ENCODE measurements around the gene CHST11.
A peak's percentile ranks its signal among the peaks of the same experiment; 100 is the strongest.

Gene CHST11

DNA sequence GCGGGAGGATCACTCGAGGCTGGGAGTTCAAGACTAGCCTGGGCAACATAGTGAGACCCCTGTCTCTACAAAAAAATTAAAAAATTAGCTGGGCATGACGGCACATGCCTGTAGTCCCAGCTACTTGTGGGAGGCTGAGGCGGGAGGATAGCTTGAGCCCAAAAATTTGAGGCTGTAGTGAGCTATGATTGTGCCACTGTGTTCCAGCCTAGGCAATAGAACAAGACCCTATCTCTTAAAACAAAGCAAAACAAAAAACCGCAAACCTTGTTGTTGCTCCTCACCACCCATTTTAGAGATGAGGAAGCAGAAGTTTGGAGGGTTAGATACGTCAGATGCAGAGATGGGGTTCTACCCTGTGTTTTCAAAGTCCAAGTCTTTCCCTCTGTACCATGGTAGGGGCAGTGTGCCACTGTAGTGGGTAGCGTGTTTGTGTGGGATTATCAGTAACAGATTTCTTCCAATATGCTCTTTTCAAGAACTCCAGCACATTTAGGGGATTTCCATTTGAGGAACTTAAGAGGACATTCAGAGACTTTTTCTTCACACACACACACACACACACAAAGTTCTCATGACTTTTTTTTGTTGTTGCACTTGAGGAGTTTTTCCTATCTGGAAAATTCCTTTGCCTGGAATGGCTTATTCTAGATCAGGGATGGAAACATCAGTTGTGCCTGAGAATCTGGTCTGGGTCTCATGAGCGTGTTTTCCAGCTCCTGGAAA lies 186.5 kb downstream of the CHST11 start:
- POLR2A ChIA-PET = interaction anchor here (0.6 to 1.4 kb wide), 2 partner anchors 9 to 38 kb away, joined by 3 read pairs; no protein-coding TSS in a partner anchor
- DNase-seq = peak; percentile 27 to 88 (median 84)
- CTCF ChIA-PET = interaction anchor here (0.7 to 3.0 kb wide), 5 partner anchors 9 to 35 kb away, joined by 3 to 7 read pairs (median 4); no protein-coding TSS in a partner anchor
- peaks cover 7 to 68% (median 19%) of the 10 kb centered on the region in 4 experiments for H3K36me3 ChIP-seq (ENCODE audit: control insufficient read depth in 4 of 4, insufficient read depth in 4 of 4, low read length in 3 of 4)
- H3K27ac ChIP-seq (ENCODE audit: insufficient read depth in 1 of 2, low read depth in 1 of 2, low read length in 2 of 2, poor library complexity in 1 of 2, severe bottlenecking in 2 of 2) = peak overlapping the region; percentile 28 to 70
- H3K4me1 ChIP-seq (ENCODE audit: control extremely low read depth in 1 of 4, control insufficient read depth in 4 of 4, insufficient read depth in 4 of 4, low read length in 3 of 4) = peaks cover 4 to 56% (median 28%) of the 10 kb centered on the region in 4 experiments
- no peak overlapping the region for H3K4me3 ChIP-seq (ENCODE audit: control insufficient read depth in 1 of 7, extremely low read depth in 1 of 7, insufficient read depth in 4 of 7, low read depth in 2 of 7, low read length in 6 of 7)
- no peaks in the 10 kb centered on the region for H3K27me3 ChIP-seq (replicated peaks in 2 of 5; ENCODE audit: control insufficient read depth in 4 of 5, insufficient read depth in 5 of 5, low read length in 4 of 5)
- WGBS (ENCODE audit: insufficient coverage) = 61% methylated on average over 5 of the region's 8 CpGs
- H3K9me3 ChIP-seq (ENCODE audit: control extremely low read depth in 1 of 5, control insufficient read depth in 4 of 5, insufficient read depth in 2 of 5, low read depth in 1 of 5, low read length in 4 of 5) = peaks cover 0 to 15% (median 2%) of the 10 kb centered on the region in 5 experiments

DNA sequence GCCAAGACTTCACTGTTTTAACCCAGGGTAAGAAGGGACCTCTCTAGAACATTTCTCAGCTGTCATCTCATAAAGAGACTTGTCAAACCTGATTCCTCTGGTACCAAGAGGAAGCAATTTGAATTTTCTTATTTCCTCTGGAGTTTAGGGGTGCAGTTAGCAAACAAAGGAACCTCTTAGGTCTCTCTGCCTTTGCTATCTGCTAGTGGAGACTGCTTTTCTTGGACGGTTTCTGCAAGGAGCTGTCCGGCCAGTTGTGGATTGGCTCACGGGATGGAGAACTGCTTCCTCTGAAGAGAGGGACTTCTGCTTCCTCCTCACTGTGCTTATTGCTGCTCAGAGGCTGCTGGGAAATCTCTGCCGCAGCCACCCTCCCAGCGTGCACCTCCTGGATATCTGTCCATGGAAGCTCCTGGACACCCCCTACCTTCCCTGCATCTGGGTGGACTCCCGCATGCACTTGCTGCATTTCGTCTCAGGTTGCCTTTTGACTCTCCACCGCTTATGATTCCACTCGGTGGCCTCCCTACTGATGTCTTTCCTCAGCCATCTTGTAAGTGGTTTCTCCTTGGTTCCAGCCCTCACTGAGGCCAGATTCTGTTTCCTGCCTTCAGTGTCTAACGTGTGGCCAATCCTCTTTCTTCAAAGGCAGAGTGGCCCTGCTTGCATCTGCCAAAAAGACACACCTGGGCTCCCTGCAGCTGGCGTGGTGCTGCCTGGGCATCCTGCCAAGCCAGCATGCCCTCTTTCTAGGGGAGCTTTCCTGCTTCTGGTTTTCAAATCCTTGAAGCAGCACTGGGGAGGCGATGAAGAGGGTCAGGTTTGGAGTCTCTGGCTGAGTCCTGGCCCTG lies 187.3 kb downstream of the CHST11 start:
- H3K9me3 ChIP-seq (ENCODE audit: control extremely low read depth in 1 of 5, control insufficient read depth in 4 of 5, insufficient read depth in 2 of 5, low read depth in 1 of 5, low read length in 4 of 5) = peaks cover 0 to 15% (median 2%) of the 10 kb centered on the region in 5 experiments
- ChIA-PET POLR2A (interaction anchor here (0.5 to 1.4 kb wide), 4 partner anchors 9 to 433 kb away, joined by 3 read pairs; no protein-coding TSS in a partner anchor), CTCF (interaction anchor here (0.7 to 3.0 kb wide), 6 partner anchors 10 to 36 kb away, joined by 3 to 7 read pairs (median 3); no protein-coding TSS in a partner anchor)
- H3K36me3 ChIP-seq (ENCODE audit: control insufficient read depth in 4 of 4, insufficient read depth in 4 of 4, low read length in 3 of 4) = peaks cover 7 to 61% (median 17%) of the 10 kb centered on the region in 4 experiments
- peak; percentile 20 to 81 (median 77) for DNase-seq
- H3K4me3 ChIP-seq (ENCODE audit: control insufficient read depth in 1 of 7, extremely low read depth in 1 of 7, insufficient read depth in 4 of 7, low read depth in 2 of 7, low read length in 6 of 7) = peak overlapping the region in 3 of 7 experiments; percentile 1 to 28 (median 23)
- 23% methylated on average over 12 of the region's 12 CpGs for WGBS (ENCODE audit: insufficient coverage)
- H3K27ac ChIP-seq (ENCODE audit: insufficient read depth in 1 of 2, low read depth in 1 of 2, low read length in 2 of 2, poor library complexity in 1 of 2, severe bottlenecking in 2 of 2) = peak overlapping the region; percentile 28 to 70
- peaks cover 7 to 56% (median 32%) of the 10 kb centered on the region in 4 experiments for H3K4me1 ChIP-seq (ENCODE audit: control extremely low read depth in 1 of 4, control insufficient read depth in 4 of 4, insufficient read depth in 4 of 4, low read length in 3 of 4)
- no peaks in the 10 kb centered on the region for H3K27me3 ChIP-seq (replicated peaks in 2 of 5; ENCODE audit: control insufficient read depth in 4 of 5, insufficient read depth in 5 of 5, low read length in 4 of 5)

GRCh38 chr12:104648756-104649155 lies 192.0 kb downstream of the CHST11 start:
- peak overlapping the region in 1 of 7 experiments; percentile 3 for H3K4me3 ChIP-seq (ENCODE audit: control insufficient read depth in 1 of 7, extremely low read depth in 1 of 7, insufficient read depth in 4 of 7, low read depth in 2 of 7, low read length in 6 of 7)

GRCh38 chr12:104649217-104649824 lies 192.6 kb downstream of the CHST11 start:
- 0% methylated on average over 1 of the region's 2 CpGs for WGBS (ENCODE audit: insufficient coverage)
- Histone ChIP-seq H3K36me3 (ENCODE audit: control insufficient read depth in 4 of 4, insufficient read depth in 4 of 4, low read length in 3 of 4) (peaks cover 4 to 72% (median 6%) of the 10 kb centered on the region in 4 experiments), H3K4me3 (ENCODE audit: control insufficient read depth in 1 of 7, extremely low read depth in 1 of 7, insufficient read depth in 4 of 7, low read depth in 2 of 7, low read length in 6 of 7) (no peak overlapping the region), H3K27ac (ENCODE audit: insufficient read depth in 1 of 2, low read depth in 1 of 2, low read length in 2 of 2, poor library complexity in 1 of 2, severe bottlenecking in 2 of 2) (no peak overlapping the region), H3K27me3 (replicated peaks in 2 of 5; ENCODE audit: control insufficient read depth in 4 of 5, insufficient read depth in 5 of 5, low read length in 4 of 5) (no peaks in the 10 kb centered on the region), H3K4me1 (ENCODE audit: control extremely low read depth in 1 of 4, control insufficient read depth in 4 of 4, insufficient read depth in 4 of 4, low read length in 3 of 4) (peaks cover 17 to 63% (median 43%) of the 10 kb centered on the region in 4 experiments), H3K9me3 (ENCODE audit: control extremely low read depth in 1 of 5, control insufficient read depth in 4 of 5, insufficient read depth in 2 of 5, low read depth in 1 of 5, low read length in 4 of 5) (no peaks in the 10 kb centered on the region)
- DNase-seq = peak in 2 of 3 donors; percentile 61 to 69
- CTCF ChIA-PET = interaction anchor here (0.7 to 1.4 kb wide), 4 partner anchors 11 to 188 kb away, joined by 3 to 5 read pairs (median 4); no protein-coding TSS in a partner anchor
- POLR2A ChIA-PET = interaction anchor here (0.9 to 1.5 kb wide), 3 partner anchors 10 to 121 kb away, joined by 3 read pairs; no protein-coding TSS in a partner anchor

More at GRCh38 chr12:104648756-104649155, 192.0 kb downstream of the CHST11 start:
- DNase-seq = no peak
- Histone ChIP-seq H3K9me3 (ENCODE audit: control extremely low read depth in 1 of 5, control insufficient read depth in 4 of 5, insufficient read depth in 2 of 5, low read depth in 1 of 5, low read length in 4 of 5) (no peaks in the 10 kb centered on the region), H3K27me3 (replicated peaks in 2 of 5; ENCODE audit: control insufficient read depth in 4 of 5, insufficient read depth in 5 of 5, low read length in 4 of 5) (no peaks in the 10 kb centered on the region), H3K27ac (ENCODE audit: insufficient read depth in 1 of 2, low read depth in 1 of 2, low read length in 2 of 2, poor library complexity in 1 of 2, severe bottlenecking in 2 of 2) (no peak overlapping the region), H3K36me3 (ENCODE audit: control insufficient read depth in 4 of 4, insufficient read depth in 4 of 4, low read length in 3 of 4) (peaks cover 4 to 70% (median 6%) of the 10 kb centered on the region in 4 experiments), H3K4me1 (ENCODE audit: control extremely low read depth in 1 of 4, control insufficient read depth in 4 of 4, insufficient read depth in 4 of 4, low read length in 3 of 4) (peaks cover 17 to 69% (median 49%) of the 10 kb centered on the region in 4 experiments)
- WGBS (ENCODE audit: insufficient coverage) = 72% methylated on average over 3 of the region's 4 CpGs
- CTCF ChIA-PET = interaction anchor here (1.0 to 1.4 kb wide), 3 partner anchors 12 to 45 kb away, joined by 3 to 5 read pairs (median 5); no protein-coding TSS in a partner anchor
- POLR2A ChIA-PET = interaction anchor here (0.9 to 1.5 kb wide), 3 partner anchors 10 to 121 kb away, joined by 3 read pairs; no protein-coding TSS in a partner anchor

GRCh38 chr12:104649921-104650320 lies 193.2 kb downstream of the CHST11 start:
- H3K27ac ChIP-seq (ENCODE audit: insufficient read depth in 1 of 2, low read depth in 1 of 2, low read length in 2 of 2, poor library complexity in 1 of 2, severe bottlenecking in 2 of 2) = no peak overlapping the region
- ChIA-PET POLR2A (interaction anchor here (0.9 kb wide), 1 partner anchor 9 kb away, joined by 3 read pairs; no protein-coding TSS in a partner anchor), CTCF (interaction anchor here (0.7 to 1.4 kb wide), 4 partner anchors 10 to 189 kb away, joined by 3 to 5 read pairs (median 4); no protein-coding TSS in a partner anchor)
- peaks cover 4 to 74% (median 7%) of the 10 kb centered on the region in 4 experiments for H3K36me3 ChIP-seq (ENCODE audit: control insufficient read depth in 4 of 4, insufficient read depth in 4 of 4, low read length in 3 of 4)
- no peaks in the 10 kb centered on the region for H3K27me3 ChIP-seq (replicated peaks in 2 of 5; ENCODE audit: control insufficient read depth in 4 of 5, insufficient read depth in 5 of 5, low read length in 4 of 5)
- no peak overlapping the region for H3K4me3 ChIP-seq (ENCODE audit: control insufficient read depth in 1 of 7, extremely low read depth in 1 of 7, insufficient read depth in 4 of 7, low read depth in 2 of 7, low read length in 6 of 7)
- peaks cover 17 to 58% (median 38%) of the 10 kb centered on the region in 4 experiments for H3K4me1 ChIP-seq (ENCODE audit: control extremely low read depth in 1 of 4, control insufficient read depth in 4 of 4, insufficient read depth in 4 of 4, low read length in 3 of 4)
- no peaks in the 10 kb centered on the region for H3K9me3 ChIP-seq (ENCODE audit: control extremely low read depth in 1 of 5, control insufficient read depth in 4 of 5, insufficient read depth in 2 of 5, low read depth in 1 of 5, low read length in 4 of 5)
- DNase-seq = no peak

DNA sequence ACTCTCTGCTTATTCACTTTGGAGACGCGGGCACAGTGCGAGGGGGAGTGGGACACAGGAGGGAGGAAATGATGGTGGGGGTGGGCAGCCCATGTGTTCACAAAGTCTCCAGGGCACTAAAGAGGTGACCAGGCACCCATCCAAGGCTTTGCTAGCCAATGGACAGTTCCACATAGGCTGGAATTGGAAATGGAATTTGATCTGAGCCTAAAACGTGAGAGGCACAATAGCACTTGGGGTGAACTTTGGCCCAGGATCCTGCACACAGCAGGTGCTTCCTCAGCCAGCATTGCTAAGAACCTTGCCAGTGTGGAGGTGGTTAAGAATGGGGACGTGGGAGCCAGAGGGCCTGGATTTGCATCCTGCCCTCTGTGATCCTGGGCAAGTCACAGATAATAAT lies 193.8 kb downstream of the CHST11 start:
- ChIA-PET POLR2A (no interaction called here), CTCF (no interaction called here)
- DNase-seq = peak in 1 of 3 donors; percentile 46
- peaks cover 17 to 58% (median 38%) of the 10 kb centered on the region in 4 experiments for H3K4me1 ChIP-seq (ENCODE audit: control extremely low read depth in 1 of 4, control insufficient read depth in 4 of 4, insufficient read depth in 4 of 4, low read length in 3 of 4)
- H3K36me3 ChIP-seq (ENCODE audit: control insufficient read depth in 4 of 4, insufficient read depth in 4 of 4, low read length in 3 of 4) = peaks cover 4 to 76% (median 7%) of the 10 kb centered on the region in 4 experiments
- no peaks in the 10 kb centered on the region for H3K27me3 ChIP-seq (replicated peaks in 2 of 5; ENCODE audit: control insufficient read depth in 4 of 5, insufficient read depth in 5 of 5, low read length in 4 of 5)
- no peak overlapping the region for H3K4me3 ChIP-seq (ENCODE audit: control insufficient read depth in 1 of 7, extremely low read depth in 1 of 7, insufficient read depth in 4 of 7, low read depth in 2 of 7, low read length in 6 of 7)
- H3K27ac ChIP-seq (ENCODE audit: insufficient read depth in 1 of 2, low read depth in 1 of 2, low read length in 2 of 2, poor library complexity in 1 of 2, severe bottlenecking in 2 of 2) = no peak overlapping the region
- 97% methylated on average over 4 of the region's 5 CpGs for WGBS (ENCODE audit: insufficient coverage)
- no peaks in the 10 kb centered on the region for H3K9me3 ChIP-seq (ENCODE audit: control extremely low read depth in 1 of 5, control insufficient read depth in 4 of 5, insufficient read depth in 2 of 5, low read depth in 1 of 5, low read length in 4 of 5)

All from common myeloid progenitor, CD34-positive (primary cell).